Measurements from ENCODE around the gene NR1H4.

Gene NR1H4

DNA sequence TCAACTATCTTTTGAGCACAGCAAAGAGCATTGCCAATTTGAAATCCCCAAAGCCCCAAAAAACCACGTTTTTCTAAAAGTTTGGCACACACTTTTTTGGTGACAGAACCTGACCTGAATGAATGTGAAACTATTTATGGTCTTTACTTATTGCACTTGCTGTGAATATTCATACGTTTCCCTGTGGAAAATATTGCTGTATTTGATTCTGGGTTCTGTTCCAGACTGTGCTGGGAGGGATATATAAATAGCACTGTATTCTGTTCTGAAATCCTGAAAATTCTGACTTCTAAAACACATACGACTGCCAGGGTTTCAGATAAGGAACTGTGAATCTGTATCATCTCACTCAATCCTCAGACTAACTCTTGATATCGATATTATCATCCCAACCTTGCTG, 35.1 kb downstream of the NR1H4 start:
- no peak for DNase-seq
- no peaks in the 10 kb centered on the region for H3K27me3 Mint-ChIP-seq
- no peaks in the 10 kb centered on the region for H3K9me3 Mint-ChIP-seq
- no peaks in the 10 kb centered on the region for H3K4me1 Mint-ChIP-seq
- no peaks in the 10 kb centered on the region for H3K36me3 Mint-ChIP-seq
- H3K27ac Mint-ChIP-seq, result no peak overlapping the region
- ATAC-seq (replicated peaks), result no peak
- H3K4me3 Mint-ChIP-seq, result no peak overlapping the region

DNA sequence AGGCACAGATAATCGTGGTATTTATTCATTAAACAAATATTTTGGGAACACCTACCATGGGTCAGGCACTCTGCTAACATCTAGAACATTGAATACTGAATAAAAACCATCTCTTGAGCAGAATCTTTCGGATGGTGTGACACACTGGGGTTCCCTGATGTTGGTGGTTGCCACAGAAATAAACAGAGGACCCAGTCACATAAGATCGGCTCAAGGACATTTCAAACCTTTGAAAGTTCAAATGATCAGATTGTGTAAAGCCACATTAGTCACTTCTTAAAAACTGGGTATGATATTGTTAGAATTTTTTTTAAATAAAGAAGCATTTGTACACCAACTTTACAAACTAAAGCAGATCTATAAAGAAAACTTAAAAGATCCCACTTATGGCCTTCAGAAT, 39.0 kb downstream of the NR1H4 start:
- H3K27me3 Mint-ChIP-seq, result no peaks in the 10 kb centered on the region
- H3K4me1 Mint-ChIP-seq, result no peaks in the 10 kb centered on the region
- no peaks in the 10 kb centered on the region for H3K36me3 Mint-ChIP-seq
- H3K4me3 Mint-ChIP-seq, result no peak overlapping the region
- DNase-seq (no peak), ATAC-seq (replicated peaks) (no peak)
- H3K27ac Mint-ChIP-seq, result no peak overlapping the region
- peaks cover 0 to 4% of the 10 kb centered on the region in 2 donors for H3K9me3 Mint-ChIP-seq

DNA sequence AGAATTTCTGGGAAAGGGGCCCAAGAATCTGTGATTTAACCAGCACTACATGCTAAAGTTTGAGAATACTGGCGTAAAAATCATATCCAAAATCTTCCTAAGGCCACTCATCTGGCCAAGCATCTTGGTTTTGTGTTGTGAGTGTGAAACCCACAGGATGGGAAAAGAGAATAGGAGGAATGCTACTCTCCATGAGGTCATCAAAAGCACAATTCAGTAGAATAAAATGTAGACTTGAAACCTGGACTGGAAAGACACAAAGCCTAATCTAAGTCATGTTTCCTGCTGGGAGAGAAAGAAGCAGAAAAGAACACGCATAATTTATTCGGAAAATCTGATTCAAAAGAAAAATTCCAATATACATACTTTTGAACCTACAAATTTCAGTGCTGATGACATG, 42.3 kb downstream of the NR1H4 start:
- Mint-ChIP-seq H3K4me3 (no peak overlapping the region), H3K27ac (no peak overlapping the region)
- no peak for ATAC-seq (replicated peaks)

DNA sequence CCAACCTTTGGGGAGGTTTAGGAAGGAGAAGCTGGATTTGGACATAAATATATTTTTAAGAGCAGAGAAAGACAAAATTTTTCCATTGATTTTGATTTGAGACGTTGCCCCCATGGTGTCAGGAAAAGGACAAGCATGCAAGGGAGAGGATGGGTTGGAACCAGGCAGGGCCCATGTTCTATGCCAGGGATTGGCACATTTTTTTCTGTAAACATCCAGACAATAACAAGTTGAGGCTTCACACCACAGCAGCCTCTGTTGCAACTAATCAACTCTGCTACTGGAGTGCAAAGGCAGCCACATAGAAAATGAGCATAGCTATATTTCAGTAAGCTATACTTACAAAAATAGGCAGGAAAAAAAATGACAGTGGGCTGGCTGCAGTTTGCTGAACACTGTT, 44.7 kb downstream of the NR1H4 start:
- no peak for ATAC-seq (replicated peaks)
- H3K9me3 Mint-ChIP-seq, result peaks cover 0 to 6% of the 10 kb centered on the region in 2 donors
- no peak overlapping the region for H3K27ac Mint-ChIP-seq
- no peaks in the 10 kb centered on the region for H3K4me1 Mint-ChIP-seq
- no peak overlapping the region for H3K4me3 Mint-ChIP-seq
- H3K27me3 Mint-ChIP-seq, result peaks cover 0 to 11% of the 10 kb centered on the region in 2 donors
- H3K36me3 Mint-ChIP-seq, result no peaks in the 10 kb centered on the region
- DNase-seq, result no peak

More for the DNA sequence above, 42.3 kb downstream of the NR1H4 start:
- no peaks in the 10 kb centered on the region for H3K4me1 Mint-ChIP-seq
- no peaks in the 10 kb centered on the region for H3K36me3 Mint-ChIP-seq
- peaks cover 0 to 6% of the 10 kb centered on the region in 2 donors for H3K9me3 Mint-ChIP-seq
- peaks cover 0 to 3% of the 10 kb centered on the region in 2 donors for H3K27me3 Mint-ChIP-seq
- DNase-seq, result no peak

DNA sequence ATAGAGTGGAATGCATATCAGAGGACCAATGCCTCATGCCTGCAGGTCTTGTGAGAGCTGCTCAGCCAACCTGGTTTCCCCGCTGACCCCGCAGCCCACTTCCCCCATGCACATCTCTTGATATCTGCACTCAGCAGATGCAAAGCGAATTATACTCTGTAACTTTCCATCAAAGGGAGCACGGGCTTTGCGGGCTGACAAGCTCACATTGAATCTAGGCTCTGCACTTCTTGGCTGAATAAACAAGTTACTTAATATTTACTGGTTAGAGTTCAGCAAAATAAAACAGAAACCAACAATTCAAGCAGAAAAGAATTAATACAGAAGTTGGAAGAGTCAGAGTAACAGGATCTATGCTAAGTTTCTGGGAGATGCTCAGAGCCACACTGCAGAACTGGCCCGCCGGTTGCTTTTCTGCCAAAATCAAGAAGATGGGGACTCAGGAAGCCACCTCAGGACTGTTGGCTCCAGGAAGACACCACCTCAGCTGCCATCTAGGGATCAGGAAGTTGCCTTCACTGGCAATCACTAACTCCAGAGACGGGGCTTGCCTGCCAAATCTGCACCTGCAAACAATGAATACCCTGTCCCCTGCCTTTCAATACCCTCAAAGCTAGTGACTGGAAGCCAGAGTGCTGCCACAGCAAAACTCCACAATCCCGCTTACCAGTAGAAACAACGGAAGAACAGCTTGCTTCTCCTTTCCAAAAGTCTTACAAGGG, 46.5 kb downstream of the NR1H4 start:
- H3K36me3 Mint-ChIP-seq, result no peaks in the 10 kb centered on the region
- peaks cover 0 to 14% of the 10 kb centered on the region in 2 donors for H3K27me3 Mint-ChIP-seq
- ATAC-seq (replicated peaks) (no peak), DNase-seq (no peak)
- H3K27ac Mint-ChIP-seq, result no peak overlapping the region
- no peak overlapping the region for H3K4me3 Mint-ChIP-seq
- no peaks in the 10 kb centered on the region for H3K4me1 Mint-ChIP-seq
- H3K9me3 Mint-ChIP-seq, result peaks cover 0 to 6% of the 10 kb centered on the region in 2 donors

- Mint-ChIP-seq H3K9me3 (peaks cover 0 to 5% of the 10 kb centered on the region in 2 donors), H3K36me3 (no peaks in the 10 kb centered on the region), H3K4me3 (no peak overlapping the region), H3K4me1 (no peaks in the 10 kb centered on the region), H3K27me3 (peaks cover 0 to 14% of the 10 kb centered on the region in 2 donors), H3K27ac (no peak overlapping the region)
- DNase-seq, result no peak
- ATAC-seq (replicated peaks), result no peak
Observed at GRCh38 chr12:100521958-100522357, 48.3 kb downstream of the NR1H4 start.

- H3K27ac Mint-ChIP-seq, result no peak overlapping the region
- DNase-seq, result no peak
- H3K27me3 Mint-ChIP-seq, result peaks cover 8 to 13% of the 10 kb centered on the region in 2 donors
- H3K36me3 Mint-ChIP-seq, result no peaks in the 10 kb centered on the region
- ATAC-seq (replicated peaks), result no peak
- H3K4me3 Mint-ChIP-seq, result no peak overlapping the region
- peaks cover 0 to 3% of the 10 kb centered on the region in 2 donors for H3K9me3 Mint-ChIP-seq
- no peaks in the 10 kb centered on the region for H3K4me1 Mint-ChIP-seq
Observed at GRCh38 chr12:100528034-100528433, 54.4 kb downstream of the NR1H4 start.

GRCh38 chr12:100528471-100529127, 54.9 kb downstream of the NR1H4 start:
- DNase-seq (no peak), ATAC-seq (replicated peaks) (no peak)
- H3K27ac Mint-ChIP-seq, result no peak overlapping the region
- no peaks in the 10 kb centered on the region for H3K36me3 Mint-ChIP-seq
- H3K4me1 Mint-ChIP-seq, result no peaks in the 10 kb centered on the region
- peaks cover 7 to 8% of the 10 kb centered on the region in 2 donors for H3K27me3 Mint-ChIP-seq
- no peak overlapping the region for H3K4me3 Mint-ChIP-seq
- peaks cover 0 to 3% of the 10 kb centered on the region in 2 donors for H3K9me3 Mint-ChIP-seq

DNA sequence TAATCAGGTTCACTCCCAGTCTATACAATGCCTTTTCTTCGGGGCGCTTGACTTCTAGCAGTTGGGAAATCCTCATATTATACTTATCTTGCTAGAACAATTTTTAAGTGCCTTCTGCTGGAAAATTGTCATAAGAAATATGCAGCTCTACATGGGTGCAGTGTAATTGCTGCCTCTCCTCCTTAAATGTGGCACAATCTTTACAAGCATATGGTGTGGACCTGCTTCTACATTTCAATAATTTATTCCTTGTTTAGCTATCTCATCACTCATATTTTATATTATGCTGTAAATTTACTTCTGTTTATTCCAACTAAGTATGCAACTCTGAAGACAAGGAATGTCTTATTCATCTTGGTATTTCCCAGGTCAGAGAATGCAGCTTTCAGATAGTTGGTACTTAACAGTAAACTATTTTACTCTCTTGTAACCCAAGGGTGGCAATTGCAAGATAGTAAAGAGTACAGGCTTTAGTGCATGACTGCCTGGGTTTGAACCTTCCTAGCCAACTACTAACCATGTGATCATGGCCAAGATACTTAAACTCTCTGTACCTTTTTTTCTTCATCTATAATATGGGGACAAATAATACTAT, 56.2 kb downstream of the NR1H4 start:
- Mint-ChIP-seq H3K9me3 (peaks cover 0 to 3% of the 10 kb centered on the region in 2 donors), H3K27me3 (peaks cover 6 to 8% of the 10 kb centered on the region in 2 donors), H3K4me3 (no peak overlapping the region), H3K27ac (no peak overlapping the region), H3K4me1 (no peaks in the 10 kb centered on the region), H3K36me3 (no peaks in the 10 kb centered on the region)
- DNase-seq (no peak), ATAC-seq (replicated peaks) (no peak)

DNA sequence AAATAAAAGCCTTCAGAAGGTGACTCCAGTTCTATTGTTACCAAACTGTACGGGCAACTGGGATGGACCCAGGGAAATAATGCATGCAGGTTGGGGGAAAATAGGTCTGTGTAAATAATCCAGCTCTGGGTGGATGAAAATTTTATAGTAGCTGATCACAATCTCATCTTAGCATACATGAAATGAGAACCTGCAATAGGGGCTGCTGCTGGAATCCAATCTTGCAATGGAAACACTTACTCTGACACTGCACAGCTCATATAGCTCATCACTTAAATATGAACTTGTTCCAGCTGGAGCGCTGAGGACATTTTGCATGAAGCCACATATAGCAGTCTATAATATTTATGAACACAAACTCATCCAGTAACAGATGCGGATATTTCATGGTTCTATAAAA, 59.7 kb downstream of the NR1H4 start:
- no peak for ATAC-seq (replicated peaks)
- DNase-seq, result no peak
- H3K36me3 Mint-ChIP-seq, result no peaks in the 10 kb centered on the region
- no peaks in the 10 kb centered on the region for H3K4me1 Mint-ChIP-seq
- peaks cover 8 to 10% of the 10 kb centered on the region in 2 donors for H3K27me3 Mint-ChIP-seq
- H3K9me3 Mint-ChIP-seq, result peaks cover 0 to 3% of the 10 kb centered on the region in 2 donors
- H3K4me3 Mint-ChIP-seq, result no peak overlapping the region
- H3K27ac Mint-ChIP-seq, result no peak overlapping the region

DNA sequence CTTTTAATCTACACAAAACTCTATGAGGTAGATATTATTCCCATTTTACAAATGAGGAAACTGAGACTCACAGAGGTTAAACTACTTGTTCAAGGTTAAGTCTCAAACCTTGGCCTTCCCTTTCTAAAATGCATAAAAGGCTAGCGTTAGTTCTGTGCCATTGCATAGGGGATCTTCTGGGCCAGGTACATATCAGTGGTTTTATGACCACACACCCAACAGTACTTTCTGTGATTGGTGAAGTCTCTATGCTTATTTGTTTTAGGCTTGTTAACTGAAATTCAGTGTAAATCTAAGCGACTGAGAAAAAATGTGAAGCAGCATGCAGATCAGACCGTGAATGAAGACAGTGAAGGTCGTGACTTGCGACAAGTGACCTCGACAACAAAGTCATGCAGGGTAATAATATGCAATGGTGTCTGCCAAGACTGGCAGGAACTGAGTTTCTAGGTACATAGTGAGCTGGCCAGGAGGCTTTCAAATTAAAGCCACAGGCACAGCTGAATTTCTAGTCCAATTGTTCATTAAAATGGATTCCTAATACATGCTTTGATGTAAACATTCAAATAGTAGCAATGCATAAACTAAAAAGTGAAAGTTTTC, 61.1 kb downstream of the NR1H4 start:
- ATAC-seq (replicated peaks) (no peak), DNase-seq (no peak)
- Mint-ChIP-seq H3K4me1 (no peaks in the 10 kb centered on the region), H3K4me3 (no peak overlapping the region), H3K36me3 (no peaks in the 10 kb centered on the region), H3K27ac (no peak overlapping the region), H3K9me3 (peaks cover 0 to 3% of the 10 kb centered on the region in 2 donors), H3K27me3 (peaks cover 8 to 10% of the 10 kb centered on the region in 2 donors)

- H3K4me1 Mint-ChIP-seq, result no peaks in the 10 kb centered on the region
- H3K36me3 Mint-ChIP-seq, result no peaks in the 10 kb centered on the region
- no peak for ATAC-seq (replicated peaks)
- no peaks in the 10 kb centered on the region for H3K9me3 Mint-ChIP-seq
- H3K27ac Mint-ChIP-seq, result no peak overlapping the region
- DNase-seq, result no peak
- H3K4me3 Mint-ChIP-seq, result no peak overlapping the region
- H3K27me3 Mint-ChIP-seq, result peaks cover 4 to 7% of the 10 kb centered on the region in 2 donors
Observed at GRCh38 chr12:100539202-100539601, 65.5 kb downstream of the NR1H4 start.

DNA sequence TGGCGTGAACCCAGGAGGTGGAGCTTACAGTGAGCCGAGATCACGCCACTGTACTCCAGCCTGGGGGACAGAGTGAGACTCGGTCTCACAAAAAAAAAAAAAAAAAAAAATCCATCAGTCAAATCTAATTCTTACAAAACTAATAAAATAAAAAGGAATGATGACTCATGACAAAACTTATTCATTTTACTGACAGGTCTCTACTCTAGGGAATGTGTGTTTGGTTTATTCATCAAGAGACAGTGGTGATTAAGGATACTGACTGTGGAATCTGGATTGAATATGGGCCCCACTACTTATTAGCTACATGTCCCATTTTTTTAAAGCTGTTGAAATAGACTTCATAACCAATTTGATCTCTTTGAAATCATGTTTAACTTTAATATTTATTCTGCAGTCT, 70.5 kb downstream of the NR1H4 start:
- H3K27ac Mint-ChIP-seq, result no peak overlapping the region
- H3K27me3 Mint-ChIP-seq, result peaks cover 0 to 20% of the 10 kb centered on the region in 2 donors
- ATAC-seq (replicated peaks) (no peak), DNase-seq (no peak)
- no peak overlapping the region for H3K4me3 Mint-ChIP-seq
- no peaks in the 10 kb centered on the region for H3K36me3 Mint-ChIP-seq
- no peaks in the 10 kb centered on the region for H3K4me1 Mint-ChIP-seq
- H3K9me3 Mint-ChIP-seq, result peaks cover 0 to 2% of the 10 kb centered on the region in 2 donors

DNA sequence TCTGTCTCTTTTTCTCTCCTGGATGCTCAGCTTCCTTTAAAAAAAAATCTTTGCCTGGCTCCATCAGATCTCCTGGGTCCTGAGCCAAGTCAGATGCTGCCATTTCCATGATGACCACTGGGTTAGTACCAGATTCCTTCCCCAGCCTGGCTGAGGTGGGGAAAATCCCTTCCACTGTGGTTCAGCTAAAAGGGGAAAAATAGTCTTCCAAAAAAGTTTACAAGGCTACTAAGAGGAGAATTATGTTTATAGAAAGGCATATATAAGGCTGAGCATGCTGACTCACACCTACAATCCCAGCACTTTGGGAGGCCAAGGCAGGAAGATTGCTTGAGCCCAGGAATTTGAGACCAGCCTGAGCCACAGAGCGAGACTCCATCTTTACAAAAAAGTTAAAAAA, 71.4 kb downstream of the NR1H4 start:
- no peaks in the 10 kb centered on the region for H3K36me3 Mint-ChIP-seq
- no peak for DNase-seq

More for the DNA sequence above, 71.4 kb downstream of the NR1H4 start:
- H3K4me1 Mint-ChIP-seq, result no peaks in the 10 kb centered on the region
- peaks cover 0 to 2% of the 10 kb centered on the region in 2 donors for H3K9me3 Mint-ChIP-seq
- H3K27ac Mint-ChIP-seq, result peak overlapping the region; percentile 56
- H3K27me3 Mint-ChIP-seq, result peaks cover 0 to 20% of the 10 kb centered on the region in 2 donors
- no peak overlapping the region for H3K4me3 Mint-ChIP-seq
- no peak for ATAC-seq (replicated peaks)

Measured in stimulated activated naive B cell treated with anti-CD40 and anti-IgM and Interleukin-4, amounts not matched to agents 10 μg/mL and 1 μg/mL and 100 μg/mL, for 72 hours (primary cell).